DMS53 (cell line): ENCODE results near the gene SLC30A10.
"Not testable (repeated sequence)": the region's sequence is repeated elsewhere in the genome, so short reads cannot be mapped to it uniquely, and the experiment has no call there.

Experiments used
- DNase-seq: peaks from one replicate; lab custom pipeline; 2025; lab: John Stamatoyannopoulos, UW

SLC30A10 gene

DNA sequence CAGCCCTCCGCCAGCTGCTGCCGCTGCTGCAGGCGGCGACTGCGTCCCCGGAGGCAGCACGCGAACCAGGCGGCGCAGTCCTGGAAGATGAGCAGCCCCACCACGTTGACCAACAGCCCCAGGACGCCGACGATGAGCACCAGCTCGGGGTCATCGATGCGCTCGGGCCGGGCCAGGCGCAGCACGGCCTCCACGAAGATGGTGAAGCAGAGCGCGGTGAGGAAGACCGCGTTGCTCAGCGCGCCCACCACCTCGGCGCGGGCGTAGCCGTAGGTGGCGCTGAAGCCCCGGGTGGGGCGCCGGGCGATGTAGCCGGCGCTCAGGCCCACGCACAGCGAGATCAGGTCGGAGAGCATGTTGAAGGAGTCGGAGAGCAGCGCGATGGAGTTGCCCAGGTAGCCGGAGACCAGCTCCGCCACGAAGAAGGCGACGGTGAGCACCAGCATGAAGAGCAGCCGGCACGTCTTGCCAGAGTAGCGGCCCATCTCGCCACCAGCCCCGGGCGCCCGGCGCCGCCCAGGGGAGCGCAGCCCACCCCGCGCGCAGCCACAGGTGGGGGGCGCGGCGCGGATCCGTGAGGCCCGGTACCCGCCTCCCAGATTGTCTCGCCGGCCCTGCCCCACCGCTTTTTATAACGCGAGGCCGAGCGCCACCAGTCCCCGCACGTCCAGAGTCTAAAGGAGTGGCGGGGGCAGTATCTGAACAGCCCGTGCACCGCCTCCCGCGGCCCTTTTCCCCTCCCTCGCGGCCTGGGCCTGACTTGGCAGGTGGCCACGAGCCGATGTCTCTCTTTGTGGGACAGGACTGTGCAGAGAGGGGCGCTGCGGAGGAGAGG, at the start of gene SLC30A10:
Gene SLC30A10 (minus strand): TSS at position 602 of the 835 bp plus-strand sequence. CDS start 117 bp downstream, at position 485.
- DNase-seq, result peak; percentile 79

DNA sequence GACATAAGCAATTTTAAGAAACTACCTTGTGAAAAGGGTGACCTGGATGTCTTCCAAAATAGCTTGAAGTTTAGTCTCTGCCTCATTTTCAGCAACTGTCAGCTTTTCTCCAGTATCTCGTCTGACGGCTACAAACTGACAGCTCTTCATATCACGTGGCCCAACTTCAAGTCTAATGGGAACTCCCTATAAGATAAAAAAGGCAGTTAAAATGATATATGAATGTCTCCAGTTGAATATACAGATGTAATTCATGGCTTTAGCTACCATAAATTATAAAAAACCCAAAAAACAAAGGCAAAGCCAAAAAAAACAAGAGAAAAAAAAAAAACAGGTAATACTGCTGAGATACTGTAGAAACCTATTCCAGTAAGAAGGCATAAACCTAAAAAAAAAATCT, 44.9 kb upstream of the SLC30A10 start:
- no peak for DNase-seq

DNA sequence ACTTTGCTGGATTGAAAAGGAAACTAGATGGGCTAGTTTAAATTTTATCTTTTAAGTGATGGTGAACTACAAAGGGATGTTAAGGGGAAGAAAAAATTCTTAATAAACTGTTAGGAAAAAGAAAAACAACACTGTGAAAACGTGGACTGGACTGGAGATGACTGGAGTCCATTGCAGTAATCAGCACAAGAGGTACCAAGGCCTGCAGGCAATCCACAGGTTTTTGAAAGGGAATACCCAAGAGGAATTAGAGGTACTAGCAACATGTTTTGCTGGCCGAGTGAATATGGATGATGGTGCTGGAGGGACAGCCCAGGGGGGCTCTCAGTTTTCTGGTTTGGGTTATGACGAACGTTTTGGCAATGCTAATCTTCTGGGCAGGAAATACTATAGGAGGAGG, 39.0 kb upstream of the SLC30A10 start:
- DNase-seq, result no peak

DNA sequence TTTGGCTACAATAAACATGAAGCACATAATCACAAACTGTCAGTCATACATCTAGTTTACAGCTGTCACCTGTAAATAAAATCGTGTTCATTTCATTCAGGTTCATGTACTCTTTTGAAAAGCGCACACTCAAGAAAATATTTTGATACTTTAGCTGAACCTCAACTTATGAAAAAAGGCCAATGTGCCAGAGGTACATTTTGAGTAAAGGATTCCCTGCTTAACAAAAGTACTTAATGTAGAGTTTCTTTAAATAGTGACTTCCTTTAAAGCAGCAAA, 37.7 kb upstream of the SLC30A10 start:
- no peak for DNase-seq

DNA sequence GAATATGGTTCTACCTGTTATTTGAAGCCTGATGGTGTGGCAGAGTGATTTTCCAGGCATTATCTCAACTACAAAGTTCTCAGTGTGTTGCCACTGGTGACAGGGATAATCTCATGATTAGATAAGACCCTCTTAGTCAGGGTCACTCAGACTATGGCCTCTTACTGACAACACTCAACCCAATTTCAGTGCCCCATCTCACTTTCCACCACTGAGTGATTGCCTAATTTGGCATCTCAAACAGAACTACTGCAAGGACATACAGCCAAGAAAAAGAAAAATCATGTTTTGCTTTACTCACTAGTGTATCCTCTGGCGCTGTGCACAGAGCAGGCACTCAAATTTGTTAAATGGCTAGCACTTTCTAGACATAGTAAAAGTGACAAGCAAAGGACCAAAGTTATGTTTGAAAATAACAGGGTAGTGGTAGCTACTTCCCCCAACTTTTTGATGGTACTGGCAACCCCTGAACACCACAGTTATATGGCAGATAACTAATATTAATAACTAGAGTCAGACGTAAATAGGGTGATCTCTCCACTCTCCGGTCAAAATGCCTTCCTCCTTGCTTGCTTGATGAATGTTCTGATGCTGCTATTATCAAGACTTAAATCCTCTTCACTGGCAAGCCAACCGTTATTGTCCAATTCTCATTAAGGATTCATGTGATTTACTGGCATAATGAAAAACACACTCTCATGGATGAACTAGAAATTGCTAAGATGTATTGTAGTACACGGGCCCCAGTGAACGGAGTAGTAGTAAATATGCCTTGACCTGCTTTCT, 37.1 kb upstream of the SLC30A10 start:
- no peak for DNase-seq

DNA sequence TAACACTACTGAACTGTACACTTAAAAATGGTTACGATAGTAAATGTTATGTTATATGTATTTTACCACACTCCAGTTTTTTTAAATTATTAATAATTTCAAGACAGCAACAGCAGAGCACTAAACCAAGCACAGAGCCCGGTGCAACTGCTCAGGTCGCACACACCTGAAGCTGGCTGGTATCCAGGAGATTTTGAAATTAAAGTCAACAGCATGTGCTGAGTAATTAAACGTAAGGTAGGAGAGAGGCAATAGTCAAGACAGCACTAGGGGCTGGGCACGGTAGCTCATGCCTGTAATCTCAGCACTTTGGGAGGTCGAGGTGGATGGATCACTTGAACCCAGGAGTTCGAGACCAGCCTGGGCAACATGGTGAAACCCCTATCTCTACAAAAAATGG, 35.1 kb upstream of the SLC30A10 start:
- DNase-seq, result peak; percentile 10

DNA sequence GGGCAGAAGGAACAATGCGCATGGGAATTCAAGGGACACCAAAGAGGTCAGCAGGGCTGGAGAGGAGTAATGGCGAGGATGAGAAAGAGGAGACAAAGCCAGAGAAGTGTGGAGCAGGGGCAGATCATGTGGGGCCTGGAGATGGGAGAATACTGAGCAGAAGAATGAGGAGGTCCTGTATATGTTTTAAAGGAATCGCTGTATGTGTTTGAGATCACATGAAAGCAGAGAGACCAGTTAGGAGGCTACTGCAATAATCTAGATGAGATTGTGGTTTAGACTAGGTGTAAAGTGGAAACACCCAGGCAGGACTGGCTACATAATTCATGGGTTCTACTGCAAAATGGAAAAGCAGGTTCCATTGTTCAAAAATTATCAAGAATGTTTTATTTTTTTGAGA, 33.3 kb upstream of the SLC30A10 start:
- DNase-seq, result no peak

DNA sequence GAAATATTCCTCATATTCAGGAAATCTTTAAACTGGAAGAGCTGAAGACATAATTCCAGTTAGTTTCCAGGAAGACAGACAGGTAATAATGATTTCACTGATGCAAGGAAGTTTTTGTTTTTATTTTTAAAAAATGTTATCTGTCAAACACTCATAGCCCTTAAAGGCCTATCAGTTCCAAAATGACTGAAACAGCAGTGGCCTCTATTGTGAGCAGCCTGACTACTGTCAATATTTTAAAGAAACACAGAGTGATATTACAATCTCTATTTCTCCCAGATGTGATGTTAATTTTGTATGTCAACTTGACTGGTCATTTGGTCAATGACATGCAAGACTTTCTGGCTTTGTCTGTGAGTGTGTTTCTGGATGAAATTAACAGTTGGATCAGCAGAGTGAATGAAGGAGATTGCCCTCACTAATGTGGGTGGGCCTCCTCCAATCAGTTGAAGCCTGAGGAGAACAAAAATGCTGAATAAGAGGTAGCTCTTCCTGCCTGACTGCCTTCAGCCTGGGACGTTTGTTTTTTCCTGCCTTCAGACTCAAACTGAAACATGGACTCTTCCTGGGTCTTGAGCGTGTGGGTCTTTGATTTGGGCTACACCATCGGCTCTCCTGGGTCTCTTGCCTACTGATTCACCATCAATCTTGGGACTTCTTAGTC, 31.3 kb upstream of the SLC30A10 start:
- peak; percentile 22 for DNase-seq

DNA sequence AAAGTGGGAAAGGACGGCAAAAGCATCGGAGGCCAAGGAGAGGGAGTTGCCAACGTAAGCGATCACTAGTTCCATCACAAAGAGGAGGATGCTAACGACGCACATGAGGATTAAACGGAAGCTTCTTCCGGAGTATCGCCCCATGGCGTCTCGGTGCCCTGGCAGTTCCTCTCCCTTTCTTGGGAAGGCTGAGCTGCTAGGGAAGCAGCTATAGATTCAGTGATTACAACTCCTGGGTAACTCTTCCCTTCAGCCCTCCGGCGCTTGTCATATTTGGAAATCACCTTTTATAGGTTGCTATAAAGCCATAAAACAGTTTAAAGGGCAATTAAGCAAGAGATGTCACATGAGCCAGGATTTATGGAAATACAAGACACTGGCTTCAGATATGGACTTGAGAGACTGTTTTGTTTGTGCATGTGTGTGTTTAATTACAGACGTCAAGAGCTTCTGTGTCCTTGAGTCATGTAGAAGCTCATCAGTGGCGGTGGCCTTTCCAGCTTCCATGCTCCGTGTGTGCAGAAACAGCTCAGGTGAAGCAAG, 30.6 kb upstream of the SLC30A10 start:
- peak; percentile 29 for DNase-seq

DNA sequence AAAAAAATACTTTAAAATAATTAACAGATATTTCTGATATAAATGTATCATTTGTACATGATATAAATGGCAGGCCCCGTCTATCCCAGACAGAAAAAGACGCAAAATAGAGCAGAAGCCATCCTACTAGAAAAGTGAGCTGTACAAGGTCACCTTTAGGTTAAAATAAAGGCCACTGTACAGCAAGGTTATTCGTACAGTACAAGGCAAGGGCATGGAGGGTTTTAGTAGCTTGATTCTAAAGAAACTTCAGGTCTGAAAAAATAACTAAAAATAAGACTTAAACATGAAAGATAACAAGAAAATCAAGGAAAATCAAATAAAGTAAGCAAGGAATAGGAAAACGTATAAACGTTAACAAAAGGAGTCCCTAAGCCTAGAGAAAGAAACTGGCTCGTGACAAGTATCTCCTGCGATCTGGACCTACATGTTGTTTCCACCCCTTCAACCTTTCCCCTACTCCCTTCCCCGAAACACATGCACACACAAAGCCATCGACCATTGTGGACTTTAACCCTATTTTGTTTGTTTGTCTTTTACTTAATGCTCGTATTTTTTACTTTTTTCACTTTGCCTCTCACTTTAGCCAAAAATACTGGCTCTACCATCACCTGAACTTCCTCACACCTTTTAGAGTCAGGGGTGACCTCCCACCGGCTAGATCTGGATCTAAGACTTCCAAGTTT, 26.5 kb upstream of the SLC30A10 start:
- no peak for DNase-seq

DNA sequence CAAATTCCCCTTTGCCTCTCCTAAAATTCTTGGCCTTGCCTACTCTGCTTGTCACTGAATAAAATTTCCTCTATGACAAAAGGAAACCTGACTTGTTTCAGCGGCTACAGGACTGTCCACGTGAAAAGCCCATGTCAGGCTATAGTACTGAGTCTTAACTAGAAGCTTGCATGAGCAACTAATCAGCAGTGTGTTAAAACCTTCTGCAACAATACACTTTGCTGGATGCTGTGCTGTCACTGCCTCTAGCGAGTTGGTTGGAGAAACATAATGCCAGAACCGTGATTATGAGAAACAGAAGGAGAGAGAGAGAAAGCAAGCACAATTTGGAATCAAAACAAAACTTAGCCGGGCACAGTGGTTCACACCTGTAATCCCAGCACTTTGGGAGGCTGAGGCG, 25.7 kb upstream of the SLC30A10 start:
- DNase-seq, result no peak

DNA sequence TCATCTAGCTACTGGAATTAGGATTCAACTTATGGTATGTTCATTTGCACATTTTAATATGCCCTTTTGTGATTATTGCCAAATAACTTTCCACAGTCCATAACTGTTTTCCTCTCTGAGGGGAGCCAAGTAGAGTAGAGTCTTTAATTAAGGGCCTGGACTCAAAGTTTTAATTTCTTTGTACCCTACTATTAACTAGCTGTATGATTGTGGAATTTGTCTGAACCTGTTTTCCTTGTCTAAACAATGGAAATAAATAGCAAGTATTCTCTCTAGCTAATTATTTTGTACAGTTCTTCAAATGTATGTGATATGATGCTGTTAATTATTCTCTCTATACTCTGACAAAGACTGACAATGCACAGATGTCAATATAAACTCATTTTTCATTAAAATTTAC, 24.0 kb upstream of the SLC30A10 start:
- DNase-seq, result no peak

DNA sequence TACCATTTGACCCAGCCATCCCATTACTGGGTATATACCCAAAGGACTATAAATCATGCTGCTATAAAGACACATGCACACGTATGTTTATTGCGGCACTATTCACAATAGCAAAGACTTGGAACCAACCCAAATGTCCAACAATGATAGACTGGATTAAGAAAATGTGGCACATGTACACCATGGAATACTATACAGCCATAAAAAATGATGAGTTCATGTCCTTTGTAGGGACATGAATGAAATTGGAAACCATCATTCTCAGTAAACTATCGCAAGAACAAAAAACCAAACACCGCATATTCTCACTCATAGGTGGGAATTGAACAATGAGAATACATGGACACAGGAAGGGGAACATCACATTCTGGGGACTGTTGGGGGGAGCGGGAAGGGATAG, 20.9 kb upstream of the SLC30A10 start:
- DNase-seq, result not testable (repeated sequence)

DNA sequence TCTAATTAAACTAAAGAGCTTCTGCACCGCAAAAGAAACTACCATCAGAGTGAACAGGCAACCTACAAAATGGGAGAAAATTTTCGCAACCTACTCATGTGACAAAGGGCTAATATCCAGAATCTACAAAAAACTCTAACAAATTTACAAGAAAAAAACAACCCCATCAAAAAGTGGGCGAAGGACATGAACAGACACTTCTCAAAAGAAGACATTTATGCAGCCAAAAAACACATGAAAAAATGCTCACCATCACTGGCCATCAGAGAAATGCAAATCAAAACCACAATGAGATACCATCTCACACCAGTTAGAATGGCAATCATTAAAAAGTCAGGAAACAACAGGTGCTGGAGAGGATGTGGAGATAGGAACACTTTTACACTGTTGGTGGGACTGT, 20.4 kb upstream of the SLC30A10 start:
- not testable (repeated sequence) for DNase-seq

DNA sequence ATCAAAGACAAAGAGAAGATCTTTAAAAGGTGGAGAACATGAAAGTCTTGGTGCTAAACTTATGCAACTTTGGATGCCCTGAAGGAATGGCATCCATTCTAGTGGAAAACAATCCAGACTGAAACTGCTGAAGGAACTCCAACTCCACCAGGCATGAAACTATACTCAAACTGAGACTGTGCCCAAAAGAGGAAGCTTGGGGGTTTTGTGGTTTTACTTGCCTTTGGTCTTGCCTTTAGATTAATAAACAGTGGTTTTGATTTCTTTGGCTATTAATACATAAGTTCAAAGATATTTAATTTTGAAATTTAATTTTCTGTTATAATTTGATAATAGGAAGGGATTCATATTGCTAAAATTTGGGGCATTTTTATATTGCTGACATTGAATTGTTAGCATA, 17.4 kb upstream of the SLC30A10 start:
- DNase-seq, result no peak

DNA sequence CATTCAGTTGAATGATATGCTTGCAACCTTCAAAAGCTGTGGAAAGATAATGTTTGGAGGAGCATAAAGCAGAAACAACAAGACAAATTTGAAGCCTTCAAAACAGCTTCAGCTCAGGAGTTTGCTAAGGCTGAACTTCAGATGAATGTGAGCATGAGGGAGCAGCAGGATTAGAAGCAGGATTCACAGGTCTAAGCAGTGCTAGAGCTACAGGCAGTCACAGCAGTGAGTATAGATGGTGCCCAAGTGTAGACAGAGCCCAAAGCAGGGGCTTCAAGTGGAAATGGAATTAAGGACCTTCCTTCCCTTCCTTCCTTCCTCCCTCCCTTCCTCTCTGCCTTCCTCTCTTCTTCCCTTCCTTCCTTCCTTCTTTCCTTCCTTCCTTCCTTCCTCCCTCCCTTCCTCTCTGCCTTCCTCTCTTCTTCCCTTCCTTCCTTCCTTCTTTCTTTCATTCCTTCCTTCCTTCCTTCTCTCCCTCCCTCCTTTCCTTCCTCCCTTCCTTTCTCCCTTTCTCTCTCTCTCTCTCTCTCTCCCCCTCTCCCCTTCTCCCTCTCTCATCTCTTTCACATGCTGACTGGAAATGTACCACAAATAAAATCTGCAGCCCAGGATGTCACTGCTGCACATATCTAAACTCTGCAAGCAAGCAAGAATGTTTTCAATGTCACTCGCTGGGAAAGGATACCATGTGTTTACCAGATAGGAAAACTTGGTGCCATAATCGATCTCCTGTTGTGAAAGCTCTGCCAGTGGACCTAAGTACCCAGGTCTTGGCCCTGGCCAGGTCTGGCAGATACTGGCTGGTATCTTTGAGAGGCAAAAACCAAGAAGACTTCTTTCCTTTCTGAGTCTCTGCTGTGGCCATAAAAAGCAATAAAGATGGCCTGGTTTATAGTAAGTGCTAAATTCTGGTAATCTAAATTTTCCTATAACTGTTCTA, 13.1 kb upstream of the SLC30A10 start:
- no peak for DNase-seq

DNA sequence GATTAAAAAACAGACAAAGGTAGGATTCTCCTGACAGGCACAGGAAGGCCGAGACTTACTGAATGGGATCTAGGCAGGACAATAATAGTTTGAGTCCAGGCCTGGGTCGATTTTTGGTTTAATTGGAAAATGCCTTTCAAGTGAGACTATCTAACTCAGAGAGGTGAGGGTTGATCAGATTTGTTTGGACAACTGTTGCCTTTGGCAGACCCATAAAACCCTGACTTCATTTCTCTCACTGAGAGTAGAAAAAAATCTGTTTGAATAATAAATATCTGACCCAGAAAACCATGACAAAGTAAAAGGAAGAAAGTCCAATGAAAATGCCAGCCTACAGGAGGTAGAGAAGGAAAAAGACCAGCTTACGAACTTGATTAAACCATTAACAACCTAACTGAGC, 12.3 kb upstream of the SLC30A10 start:
- no peak for DNase-seq

DNA sequence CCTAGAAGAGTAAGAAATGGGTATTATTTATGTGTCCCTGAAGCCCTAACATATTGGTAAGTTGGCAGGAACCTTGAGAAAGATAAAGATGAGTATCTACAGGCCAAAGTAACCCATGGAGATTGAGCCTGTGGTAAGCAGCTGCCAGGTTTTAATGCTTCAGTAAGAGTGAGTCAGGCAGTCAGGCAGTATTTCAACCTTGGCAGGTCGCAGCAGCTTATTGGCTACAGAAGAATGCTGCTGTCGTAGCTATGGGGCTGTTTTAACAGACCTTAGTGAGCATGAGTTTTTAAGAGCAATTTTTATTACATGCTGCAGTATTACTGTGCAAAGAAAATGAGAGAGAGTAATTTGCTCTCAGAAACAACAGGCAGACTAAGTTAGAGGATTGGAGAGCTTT, 10.3 kb upstream of the SLC30A10 start:
- DNase-seq, result peak; percentile 71

DNA sequence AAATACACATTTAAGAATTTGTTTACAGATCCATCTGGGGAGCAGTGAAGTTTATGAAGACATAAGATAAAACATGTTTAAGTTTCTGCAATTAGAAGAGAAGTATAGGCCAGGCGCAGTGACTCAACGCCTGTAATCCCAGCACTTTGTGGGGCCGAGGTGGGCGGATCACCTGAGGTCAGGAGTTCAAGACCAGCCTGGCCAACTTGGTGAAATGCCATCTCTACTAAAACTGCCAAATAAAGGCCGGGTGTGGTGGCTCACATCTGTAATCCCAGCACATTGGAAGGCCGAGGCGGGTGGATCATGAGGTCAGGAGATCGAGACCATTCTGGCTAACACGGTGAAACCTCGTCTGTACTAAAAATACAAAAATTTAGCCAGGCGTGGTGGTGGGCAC, 5.4 kb upstream of the SLC30A10 start:
- not testable (repeated sequence) for DNase-seq

DNA sequence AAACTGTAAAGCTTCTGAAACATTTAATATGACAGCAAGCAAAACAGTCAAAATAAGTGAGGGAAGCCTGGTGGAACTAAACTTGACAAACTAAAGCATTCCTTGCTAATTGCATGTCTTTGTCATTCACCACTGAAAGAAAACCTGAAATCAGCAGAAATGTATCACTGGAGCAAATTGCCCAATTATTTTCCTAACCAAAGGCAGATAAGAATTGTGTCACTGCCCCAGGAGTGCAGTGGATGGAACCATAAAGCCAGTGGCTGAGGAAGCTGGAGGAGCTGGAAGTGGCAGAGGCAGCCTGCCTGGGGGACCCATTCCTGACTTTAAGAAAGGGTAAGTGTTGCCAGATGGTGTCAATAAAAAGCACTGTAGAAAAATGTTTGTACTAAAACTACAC, 2.7 kb upstream of the SLC30A10 start:
- DNase-seq, result no peak

DNA sequence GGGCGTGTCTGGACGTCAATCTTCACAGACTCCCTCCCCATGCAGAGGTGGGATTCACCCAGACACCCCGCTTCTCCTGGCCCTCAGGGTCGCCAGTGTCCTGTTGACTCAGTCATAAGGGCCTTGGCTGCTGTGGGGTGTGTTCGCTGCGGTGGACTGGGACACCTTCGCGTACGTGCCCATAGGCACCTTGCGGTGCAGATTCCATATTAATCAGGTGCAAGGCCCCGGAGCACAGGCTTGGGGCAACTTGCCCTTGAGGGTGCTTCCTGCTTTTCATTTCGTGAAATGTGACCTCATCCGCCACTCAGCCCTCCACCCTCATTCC, 398 bp upstream of the SLC30A10 start:
- DNase-seq, result no peak
